Natural killer cell (primary cell): ENCODE results near the gene BSN. TPM values are rescaled to one million over a fixed set of nuclear protein-coding genes. Genes with fewer than 3 reads are reported as not detected.

Experiments used
- ATAC-seq, 3 donors: fragments of 150-1000 bp in 2 of 3; fragments of 200-7000 bp in 1 of 3; cut with Tn5 transposase; 1 replicate in 1 of 3; 2 replicates in 2 of 3; pipeline ENCODE4 v1.10.0; 2021; ENCODE audit warnings: mild to moderate bottlenecking in 2 of 3, moderate library complexity in 2 of 3
- DNase-seq, 2 donors: peaks; one replicate each; pipeline versions ENCODE4 v3.0.0 to v3.0.0-alpha.2; 2013 to 2021; ENCODE audit warnings: mixed read lengths in 1 of 2
- H3K27ac ChIP-seq: one replicate; pipeline ENCODE4 v1.5.1; 2013; ENCODE audit warnings: mild to moderate bottlenecking, low read length
- H3K27me3 ChIP-seq: one replicate; pipeline ENCODE4 v1.6.1; 2013; ENCODE audit warnings: low read length; ENCODE audit not compliant: control insufficient read depth, insufficient read depth
- H3K36me3 ChIP-seq: one replicate; pipeline ENCODE4 v1.6.1; 2013; ENCODE audit warnings: low read length; ENCODE audit not compliant: control insufficient read depth, insufficient read depth
- H3K4me1 ChIP-seq: one replicate; pipeline ENCODE4 v1.6.1; 2013; ENCODE audit warnings: low read length; ENCODE audit not compliant: control insufficient read depth, insufficient read depth
- H3K4me3 ChIP-seq: one replicate; pipeline ENCODE4 v1.5.1; 2013; ENCODE audit warnings: low read length
- H3K9me3 ChIP-seq: one replicate; pipeline ENCODE4 v1.6.1; 2013; ENCODE audit warnings: low read length; ENCODE audit not compliant: control insufficient read depth, insufficient read depth
- H3K27ac Mint-ChIP-seq, 2 donors: one replicate each; pipeline ENCODE4 v1.8.0; 2022; ENCODE audit warnings: mild to moderate bottlenecking in 2 of 2, mixed read lengths in 2 of 2, moderate library complexity in 1 of 2
- H3K27me3 Mint-ChIP-seq, 2 donors: one replicate each; pipeline ENCODE4 v1.8.0; 2022; ENCODE audit warnings: low read depth in 2 of 2, mixed read lengths in 2 of 2
- H3K36me3 Mint-ChIP-seq: one replicate; pipeline ENCODE4 v1.8.0; 2022; ENCODE audit warnings: mixed read lengths
- H3K4me1 Mint-ChIP-seq, 2 donors: one replicate each; pipeline ENCODE4 v1.8.0; 2022; ENCODE audit warnings: mixed read lengths in 2 of 2
- H3K4me3 Mint-ChIP-seq: one replicate; pipeline ENCODE4 v1.8.0; 2022; ENCODE audit warnings: mild to moderate bottlenecking, moderate library complexity, mixed read lengths
- H3K9me3 Mint-ChIP-seq, 2 donors: one replicate each; pipeline ENCODE4 v1.8.0; 2022; ENCODE audit warnings: mixed read lengths in 2 of 2
- CTCF ChIP-seq: fragments of 200-600 bp; IDR thresholded peaks from one replicate; pipeline ENCODE4 v1.8.0; 2022; ENCODE audit warnings: antibody characterized with exemption
- WGBS: methylation state at CpG from one replicate; pipeline ENCODE4 v1.1.7; 2013; ENCODE audit warnings: missing lambda C conversion rate; ENCODE audit not compliant: insufficient coverage; 5-methylcytosine and 5-hydroxymethylcytosine counted together
- intact Hi-C: fragments of 100-400 bp; cut with micrococcal nuclease; formaldehyde crosslinking; loops from one replicate; pipeline ENCODE4 v1.14.2; 2022
- total RNA-seq, 4 donors: library from RNA; stranded (reverse); fragments of 120-200 nt in 1 of 4; gene quantifications; one replicate each; pipeline versions ENCODE4 v1.2.3 to v1.2.4, GENCODE V29; 2013 to 2022

Gene BSN
- total RNA-seq, 3 donors from 2014 or later (not counting 1 experiment from before 2014, with no cell fraction given), result 0.33 to 0.41 (median 0.35) TPM

GRCh38 chr3:49650637-49651036 lies 96.4 kb downstream of the BSN start:
- H3K27ac ChIP-seq, result no peak overlapping the region
- Mint-ChIP-seq H3K4me1 (no peaks in the 10 kb centered on the region), H3K27ac (peak overlapping the region in 1 of 2 donors; percentile 22), H3K27me3 (no peaks in the 10 kb centered on the region), H3K9me3 (no peaks in the 10 kb centered on the region), H3K36me3 (no peaks in the 10 kb centered on the region), H3K4me3 (no peak overlapping the region)
- ATAC-seq (no peak), DNase-seq (no peak)
- no peaks in the 10 kb centered on the region for H3K4me1 ChIP-seq
- no peak overlapping the region for H3K4me3 ChIP-seq
- intact Hi-C loops, result no loop called here
- no peaks in the 10 kb centered on the region for H3K9me3 ChIP-seq
- TF ChIP-seq CTCF, result no peak
- no peaks in the 10 kb centered on the region for H3K27me3 ChIP-seq
- WGBS, result 77% methylated on average over 7 of the region's 8 CpGs
- H3K36me3 ChIP-seq, result no peaks in the 10 kb centered on the region

- Mint-ChIP-seq H3K36me3 (no peaks in the 10 kb centered on the region), H3K4me1 (no peaks in the 10 kb centered on the region), H3K4me3 (no peak overlapping the region), H3K9me3 (no peaks in the 10 kb centered on the region), H3K27ac (no peak overlapping the region), H3K27me3 (no peaks in the 10 kb centered on the region)
- H3K27me3 ChIP-seq, result no peaks in the 10 kb centered on the region
- 90% methylated on average over 36 of the region's 36 CpGs for WGBS
- no peak for TF ChIP-seq CTCF
- H3K27ac ChIP-seq, result no peak overlapping the region
- DNase-seq, result no peak
- H3K36me3 ChIP-seq, result no peaks in the 10 kb centered on the region
- no peak overlapping the region for H3K4me3 ChIP-seq
- ATAC-seq, result no peak
- no peaks in the 10 kb centered on the region for H3K9me3 ChIP-seq
- intact Hi-C loops, result no loop called here
- H3K4me1 ChIP-seq, result no peaks in the 10 kb centered on the region
Observed at GRCh38 chr3:49652218-49652902, 98.1 kb downstream of the BSN start.

GRCh38 chr3:49652903-49653415 lies 98.7 kb downstream of the BSN start:
- no peak overlapping the region for H3K4me3 Mint-ChIP-seq
- intact Hi-C loops, result no loop called here
- no peaks in the 10 kb centered on the region for H3K36me3 Mint-ChIP-seq
- Histone ChIP-seq H3K27me3 (no peaks in the 10 kb centered on the region), H3K4me3 (no peak overlapping the region), H3K9me3 (no peaks in the 10 kb centered on the region), H3K36me3 (no peaks in the 10 kb centered on the region), H3K27ac (no peak overlapping the region), H3K4me1 (no peaks in the 10 kb centered on the region)
- TF ChIP-seq CTCF, result no peak
- no peak overlapping the region for H3K27ac Mint-ChIP-seq
- ATAC-seq (no peak), DNase-seq (no peak)
- H3K9me3 Mint-ChIP-seq, result no peaks in the 10 kb centered on the region
- 90% methylated on average over 21 of the region's 21 CpGs for WGBS
- H3K4me1 Mint-ChIP-seq, result no peaks in the 10 kb centered on the region
- H3K27me3 Mint-ChIP-seq, result no peaks in the 10 kb centered on the region

GRCh38 chr3:49653621-49654020 lies 99.3 kb downstream of the BSN start:
- ATAC-seq, result no peak
- Histone ChIP-seq H3K9me3 (no peaks in the 10 kb centered on the region), H3K4me1 (no peaks in the 10 kb centered on the region), H3K27me3 (no peaks in the 10 kb centered on the region), H3K36me3 (no peaks in the 10 kb centered on the region), H3K4me3 (no peak overlapping the region), H3K27ac (no peak overlapping the region)
- Mint-ChIP-seq H3K27me3 (no peaks in the 10 kb centered on the region), H3K9me3 (no peaks in the 10 kb centered on the region), H3K4me3 (no peak overlapping the region), H3K27ac (no peak overlapping the region), H3K4me1 (no peaks in the 10 kb centered on the region), H3K36me3 (no peaks in the 10 kb centered on the region)
- intact Hi-C loops, result no loop called here
- no peak for TF ChIP-seq CTCF
- DNase-seq, result no peak
- 87% methylated on average over 8 of the region's 8 CpGs for WGBS
